Suprapubic skin (tissue), 4 donors: ENCODE results near the gene TMEM232. TPM values are rescaled to one million over a fixed set of nuclear protein-coding genes. Genes with fewer than 3 reads are reported as not detected.
A peak's percentile ranks its signal among the peaks of the same experiment; 100 is the strongest.

Experiments used
- DNase-seq, 2 donors: peaks; one replicate each; pipeline ENCODE4 v3.0.0-alpha.2; 2019; ENCODE audit warnings: low spot score in 2 of 2
- H3K27ac ChIP-seq: fragments of 200-600 bp; sonication (generic); one replicate; pipeline ENCODE4 v1.5.1; 2019
- H3K27me3 ChIP-seq: fragments of 200-600 bp; sonication (generic); one replicate; pipeline ENCODE4 v1.5.1; 2019
- H3K36me3 ChIP-seq: fragments of 200-600 bp; sonication (generic); one replicate; pipeline ENCODE4 v1.5.1; 2019
- H3K4me1 ChIP-seq: fragments of 200-600 bp; sonication (generic); one replicate; pipeline ENCODE4 v1.5.1; 2019
- H3K4me3 ChIP-seq: fragments of 200-600 bp; sonication (generic); one replicate; pipeline ENCODE4 v1.5.1; 2019; ENCODE audit warnings: mild to moderate bottlenecking
- H3K9me3 ChIP-seq: fragments of 200-600 bp; sonication (generic); one replicate; pipeline ENCODE4 v1.5.1; 2019
- EP300 ChIP-seq: sonication (generic); formaldehyde crosslinking; IDR thresholded peaks from one replicate; pipeline ENCODE4 v1.6.1; 2017; ENCODE audit warnings: antibody characterized with exemption
- POLR2A ChIP-seq, 2 donors: fragments of 450-650 bp; IDR thresholded peaks; one replicate each; pipeline ENCODE4 v1.6.1; 2017; ENCODE audit warnings: antibody characterized with exemption in 2 of 2, mild to moderate bottlenecking in 2 of 2, moderate library complexity in 2 of 2
- POLR2AphosphoS5 ChIP-seq, 3 donors: sonication (generic); formaldehyde crosslinking; IDR thresholded peaks; one replicate each; pipeline ENCODE4 v1.6.1; 2017; ENCODE audit warnings: antibody characterized with exemption in 3 of 3
- WGBS: methylation state at CpG from one replicate; pipeline ENCODE4 v1.1.5; 2018; 5-methylcytosine and 5-hydroxymethylcytosine counted together
- total RNA-seq, 4 donors: library from RNA; depleted of rRNA; stranded (reverse); fragments of >200 nt; gene quantifications; one replicate each; pipeline ENCODE4 v1.1.0, GENCODE V29; 2016
- TF ChIP-seq, protein P1 (sequence below), 2 donors: fragments of 200-600 bp in 1 of 2; fragments of 450-650 bp in 1 of 2; sonication (generic) in 1 of 2; IDR thresholded peaks; one replicate each; pipeline ENCODE4 v1.5.1; 2016 to 2019; ENCODE audit warnings: antibody characterized with exemption in 2 of 2, mild to moderate bottlenecking in 1 of 2, moderate library complexity in 1 of 2

TMEM232 gene
- total RNA-seq, 4 donors from 2014 or later, result 0.76 to 1.9 (median 0.98) TPM

DNA sequence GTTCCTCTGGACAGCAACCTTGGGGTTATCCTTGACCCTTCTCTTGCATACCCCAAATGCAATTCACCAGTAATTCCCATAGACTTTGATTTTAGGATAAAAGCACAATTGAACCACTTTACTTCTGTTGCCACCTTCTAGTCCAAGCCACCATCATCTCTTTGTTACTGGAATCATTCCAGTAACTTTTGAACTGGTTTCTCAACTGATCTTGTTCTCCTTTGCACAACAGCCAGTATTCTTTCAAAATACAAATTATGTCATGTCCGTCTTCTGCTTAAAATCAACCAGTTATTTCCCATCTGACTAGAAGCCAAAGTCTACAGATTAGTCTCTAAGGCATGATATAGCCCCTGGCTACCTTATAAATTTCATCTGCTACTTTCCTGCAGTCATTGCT, 33.7 kb upstream of the TMEM232 start:
- Histone ChIP-seq H3K36me3 (peaks cover 51% of the 10 kb centered on the region), H3K27me3 (no peaks in the 10 kb centered on the region), H3K4me1 (no peaks in the 10 kb centered on the region), H3K27ac (no peak overlapping the region), H3K9me3 (no peaks in the 10 kb centered on the region), H3K4me3 (no peak overlapping the region)
- TF ChIP-seq POLR2A (IDR thresholded peaks at IDR 0.05) (no peak), POLR2AphosphoS5 (IDR thresholded peaks at IDR 0.05) (no peak), EP300 (no peak)
- TF ChIP-seq, protein P1, sequence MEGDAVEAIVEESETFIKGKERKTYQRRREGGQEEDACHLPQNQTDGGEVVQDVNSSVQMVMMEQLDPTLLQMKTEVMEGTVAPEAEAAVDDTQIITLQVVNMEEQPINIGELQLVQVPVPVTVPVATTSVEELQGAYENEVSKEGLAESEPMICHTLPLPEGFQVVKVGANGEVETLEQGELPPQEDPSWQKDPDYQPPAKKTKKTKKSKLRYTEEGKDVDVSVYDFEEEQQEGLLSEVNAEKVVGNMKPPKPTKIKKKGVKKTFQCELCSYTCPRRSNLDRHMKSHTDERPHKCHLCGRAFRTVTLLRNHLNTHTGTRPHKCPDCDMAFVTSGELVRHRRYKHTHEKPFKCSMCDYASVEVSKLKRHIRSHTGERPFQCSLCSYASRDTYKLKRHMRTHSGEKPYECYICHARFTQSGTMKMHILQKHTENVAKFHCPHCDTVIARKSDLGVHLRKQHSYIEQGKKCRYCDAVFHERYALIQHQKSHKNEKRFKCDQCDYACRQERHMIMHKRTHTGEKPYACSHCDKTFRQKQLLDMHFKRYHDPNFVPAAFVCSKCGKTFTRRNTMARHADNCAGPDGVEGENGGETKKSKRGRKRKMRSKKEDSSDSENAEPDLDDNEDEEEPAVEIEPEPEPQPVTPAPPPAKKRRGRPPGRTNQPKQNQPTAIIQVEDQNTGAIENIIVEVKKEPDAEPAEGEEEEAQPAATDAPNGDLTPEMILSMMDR (IDR thresholded peaks at IDR 0.05), result no peak
- 81% methylated on average over 1 of the region's 1 CpG for WGBS
- DNase-seq, result no peak

DNA sequence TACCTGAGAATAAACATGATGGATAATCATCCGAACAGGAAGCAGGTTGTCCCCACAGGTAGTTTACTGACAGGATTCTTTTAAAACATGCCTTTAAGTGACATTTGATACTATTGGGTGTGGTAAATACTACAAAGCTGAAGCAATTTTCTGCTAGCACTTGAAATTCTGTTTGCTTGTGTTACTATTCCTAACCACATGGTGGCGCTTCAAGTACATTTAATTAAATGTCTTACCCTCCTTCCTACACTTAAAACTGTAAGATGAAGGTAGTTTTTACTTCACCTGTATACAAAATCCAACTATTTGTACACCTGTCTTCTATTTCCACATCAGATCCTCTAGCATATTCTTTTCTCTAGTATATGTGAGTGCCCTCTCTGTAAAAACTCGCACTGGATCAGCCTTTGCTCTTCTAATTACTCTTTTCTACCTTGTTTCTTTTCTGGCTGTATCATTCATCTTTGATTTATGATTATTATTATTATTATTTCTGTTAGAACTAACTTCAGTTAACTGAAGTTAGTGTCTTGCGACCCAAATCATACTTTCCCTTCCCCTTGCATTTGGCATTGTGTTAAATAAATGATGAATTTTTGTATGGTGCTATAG, 30.8 kb upstream of the TMEM232 start:
- no peak for DNase-seq
- Histone ChIP-seq H3K4me3 (no peak overlapping the region), H3K27me3 (no peaks in the 10 kb centered on the region), H3K9me3 (no peaks in the 10 kb centered on the region), H3K36me3 (peaks cover 59% of the 10 kb centered on the region), H3K4me1 (no peaks in the 10 kb centered on the region), H3K27ac (no peak overlapping the region)
- WGBS, result 56% methylated on average over 4 of the region's 4 CpGs
- no peak for TF ChIP-seq EP300
- TF ChIP-seq POLR2A (IDR thresholded peaks at IDR 0.05), result no peak
- no peak for TF ChIP-seq POLR2AphosphoS5 (IDR thresholded peaks at IDR 0.05)
- TF ChIP-seq, protein P1 (IDR thresholded peaks at IDR 0.05), result peak; percentile 49 to 50

DNA sequence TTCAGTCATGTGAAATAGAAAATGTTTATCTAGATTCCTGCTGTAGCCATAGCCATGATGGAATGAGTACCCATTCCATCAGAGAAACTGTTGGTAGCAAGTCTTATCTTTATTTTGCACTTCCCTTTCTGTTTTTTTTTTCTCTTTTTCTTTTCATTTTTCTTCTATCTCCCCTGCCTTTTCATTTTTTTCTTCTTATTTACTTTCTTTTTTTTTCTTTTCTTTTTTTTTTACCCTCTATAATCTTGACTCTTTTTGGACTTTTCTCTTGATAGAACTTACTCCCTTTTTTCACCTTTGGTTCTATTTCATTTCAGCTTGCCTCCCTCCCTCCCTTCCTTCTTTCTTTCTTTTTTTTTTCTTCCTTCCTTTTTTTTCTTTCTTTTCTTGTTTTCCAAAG, 27.7 kb upstream of the TMEM232 start:
- TF ChIP-seq POLR2A (IDR thresholded peaks at IDR 0.05) (no peak), EP300 (no peak), POLR2AphosphoS5 (IDR thresholded peaks at IDR 0.05) (no peak)
- TF ChIP-seq, protein P1 (IDR thresholded peaks at IDR 0.05), result no peak
- H3K4me1 ChIP-seq, result no peaks in the 10 kb centered on the region
- H3K9me3 ChIP-seq, result no peaks in the 10 kb centered on the region
- DNase-seq, result no peak
- H3K36me3 ChIP-seq, result peaks cover 41% of the 10 kb centered on the region
- no peak overlapping the region for H3K27ac ChIP-seq
- H3K4me3 ChIP-seq, result no peak overlapping the region
- no peaks in the 10 kb centered on the region for H3K27me3 ChIP-seq

DNA sequence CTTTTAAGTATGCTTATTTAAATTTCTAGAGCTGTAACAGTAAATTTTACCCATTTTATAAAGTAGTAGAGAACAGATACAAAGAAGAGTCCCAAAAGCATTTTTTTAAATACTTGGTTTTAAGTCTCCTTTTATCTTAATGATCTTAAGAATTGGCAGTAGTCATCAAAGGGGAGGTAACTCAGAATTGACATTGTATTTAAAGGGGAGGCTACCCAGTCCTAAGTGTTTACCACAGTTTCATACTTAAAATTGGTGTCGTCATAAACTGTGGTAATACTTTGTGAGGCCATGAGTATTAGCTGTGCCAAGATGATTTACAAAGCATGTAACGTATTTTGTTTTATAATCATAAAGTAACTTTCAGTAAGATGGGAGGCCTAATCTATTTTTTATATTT, 27.1 kb upstream of the TMEM232 start:
- no peak for TF ChIP-seq EP300
- TF ChIP-seq POLR2AphosphoS5 (IDR thresholded peaks at IDR 0.05), result no peak
- TF ChIP-seq POLR2A (IDR thresholded peaks at IDR 0.05), result no peak
- TF ChIP-seq, protein P1 (IDR thresholded peaks at IDR 0.05), result no peak
- H3K4me3 ChIP-seq, result no peak overlapping the region
- 88% methylated on average over 2 of the region's 2 CpGs for WGBS
- no peaks in the 10 kb centered on the region for H3K9me3 ChIP-seq
- H3K4me1 ChIP-seq, result no peaks in the 10 kb centered on the region
- no peak for DNase-seq
- peaks cover 46% of the 10 kb centered on the region for H3K36me3 ChIP-seq
- no peak overlapping the region for H3K27ac ChIP-seq
- H3K27me3 ChIP-seq, result no peaks in the 10 kb centered on the region

DNA sequence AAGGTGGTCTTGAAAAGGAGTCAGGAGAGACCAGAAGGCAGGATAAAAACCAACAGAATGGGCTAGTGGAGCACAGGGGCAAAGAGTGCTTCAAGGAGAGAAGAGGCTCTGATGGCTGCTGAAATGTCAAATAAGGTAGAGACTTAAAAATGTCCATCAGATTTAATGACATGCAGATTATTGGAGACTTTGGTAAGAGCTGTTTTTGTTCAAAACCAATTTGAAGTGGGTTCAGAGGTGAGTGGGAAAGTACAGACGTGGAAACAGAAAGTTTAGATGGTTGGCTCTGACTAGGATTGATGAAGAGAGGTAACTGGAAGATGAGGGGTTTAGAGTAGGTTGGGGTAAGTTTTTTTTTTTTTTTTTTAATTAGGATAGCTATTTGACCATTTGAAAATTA, 26.5 kb upstream of the TMEM232 start:
- Histone ChIP-seq H3K27ac (no peak overlapping the region), H3K4me1 (no peaks in the 10 kb centered on the region), H3K36me3 (peaks cover 51% of the 10 kb centered on the region), H3K9me3 (no peaks in the 10 kb centered on the region), H3K4me3 (no peak overlapping the region), H3K27me3 (no peaks in the 10 kb centered on the region)
- no peak for DNase-seq
- TF ChIP-seq, protein P1 (IDR thresholded peaks at IDR 0.05), result no peak
- TF ChIP-seq POLR2AphosphoS5 (IDR thresholded peaks at IDR 0.05), result no peak
- TF ChIP-seq EP300, result no peak
- no peak for TF ChIP-seq POLR2A (IDR thresholded peaks at IDR 0.05)
- whole genome bisulfite sequencing, result 81% methylated on average over 1 of the region's 1 CpG
